ENCODE data around the gene ALDH3A1. TPM values are rescaled to one million over a fixed set of nuclear protein-coding genes. Genes with fewer than 3 reads are reported as not detected.

ALDH3A1 gene
- total and polyA plus RNA-seq, 2 of the 4 experiments (the other 2 are of a cell fraction) = not detected

DNA sequence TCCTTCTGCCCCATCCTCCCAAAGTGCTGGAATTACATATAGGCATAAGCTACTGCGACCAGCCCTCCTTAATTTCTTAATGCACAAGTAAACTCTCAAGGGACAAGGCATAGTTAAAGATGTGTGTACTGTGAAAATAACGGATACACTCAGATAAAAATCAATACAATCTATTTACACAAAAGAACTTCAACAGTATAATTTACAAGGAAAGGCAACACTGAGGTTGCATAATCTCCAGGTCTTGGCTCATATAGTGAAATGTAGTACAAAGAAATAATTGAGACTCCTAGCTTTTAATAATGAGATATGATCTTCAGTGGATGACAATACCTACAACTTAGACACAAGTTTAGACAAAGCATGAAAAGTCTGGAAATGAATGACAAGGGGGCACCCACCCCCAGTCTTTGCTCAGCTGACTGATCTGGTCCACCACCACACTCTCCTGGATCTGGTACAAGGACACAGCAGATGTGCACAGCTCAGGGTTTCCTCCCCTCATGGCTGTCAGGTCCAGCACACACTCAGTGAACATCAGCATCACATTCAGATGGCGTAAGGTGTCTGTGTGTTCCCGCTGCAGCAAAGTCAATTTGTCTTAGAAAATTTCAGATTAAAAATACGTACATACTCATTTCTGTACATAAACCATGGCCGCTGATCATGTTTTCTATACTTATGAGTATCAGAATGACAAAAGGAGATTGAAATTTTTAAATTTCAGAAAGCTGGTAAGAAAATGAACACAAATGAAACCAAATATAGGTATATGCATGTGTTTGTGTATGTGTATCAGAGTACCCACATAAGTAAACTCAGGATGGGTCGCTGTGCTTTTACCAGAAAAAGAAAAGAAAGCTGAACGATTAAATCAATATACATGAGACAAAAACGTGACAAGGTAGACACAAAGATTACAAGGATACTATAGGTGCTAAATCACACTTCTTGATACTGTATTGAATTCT is 33.7 kb upstream of the ALDH3A1 start:
- no peak overlapping the region for H2AK9ac ChIP-seq (replicated peaks; ENCODE audit: low read depth, low read length, poor library complexity)
- H2AK5ac ChIP-seq (ENCODE audit: low read depth, low read length) = no peak overlapping the region
- no peak overlapping the region for H3K4me2 ChIP-seq (ENCODE audit: low read depth, low read length)
- H3K79me1 ChIP-seq (ENCODE audit: low read depth in 1 of 2, low read length in 2 of 2) = no peaks in the 10 kb centered on the region
- H4K20me1 ChIP-seq (ENCODE audit: insufficient read depth, low read length) = no peaks in the 10 kb centered on the region
- H3K18ac ChIP-seq (ENCODE audit: low read depth, low read length) = no peak overlapping the region
- H3K23ac ChIP-seq (ENCODE audit: low read depth, low read length) = no peak overlapping the region
- in situ Hi-C loops (cut with MboI; ENCODE audit: low sequenced_read_pairs) (no loop called here), dilution Hi-C loops (cut with HindIII; ENCODE audit: low sequenced_read_pairs, unreplicated experiment) (no loop called here), intact Hi-C loops (cut with micrococcal nuclease) (no loop called here)
- POLR2A ChIA-PET (ENCODE audit: unreplicated experiment) = interaction anchor here (0.6 kb wide), 1 partner anchor 15 kb away, joined by 12 read pairs; no protein-coding TSS in a partner anchor
- no peak overlapping the region for H2BK15ac ChIP-seq (ENCODE audit: low read depth, low read length)
- no peaks in the 10 kb centered on the region; the same call in 1 of the 2 replicates for H3K9me1 ChIP-seq (ENCODE audit: insufficient read depth, low read length)
- no peak overlapping the region for H2BK5ac ChIP-seq (ENCODE audit: low read depth, low read length, poor library complexity, severe bottlenecking)
- no peak overlapping the region for H3K56ac ChIP-seq (ENCODE audit: extremely low read depth, insufficient read depth, low read length)
- no peaks in the 10 kb centered on the region for H3K9me3 ChIP-seq (ENCODE audit: control insufficient read depth, insufficient read depth, low read length)
- H3K4me1 ChIP-seq (ENCODE audit: control insufficient read depth, insufficient read depth, low read length) = no peaks in the 10 kb centered on the region
- H3K36me3 ChIP-seq (ENCODE audit: control insufficient read depth, insufficient read depth, low read length) = peaks cover 16% of the 10 kb centered on the region
- CTCF ChIA-PET = interaction anchor here (0.6 kb wide), 1 partner anchor 13 kb away, joined by 4 read pairs; no protein-coding TSS in a partner anchor
- no peak overlapping the region for H2BK20ac ChIP-seq (ENCODE audit: low read depth, low read length)
- no peaks in the 10 kb centered on the region for H3K27me3 ChIP-seq (ENCODE audit: control insufficient read depth, insufficient read depth, low read length)
- DNase-seq (no peak), ATAC-seq (ENCODE audit: low read depth) (no peak)
- no peak overlapping the region for H3K9ac ChIP-seq (ENCODE audit: low read depth, low read length)
- BruUV-seq (replicated peaks) = no TSS peak
- H3K27ac ChIP-seq (ENCODE audit: insufficient read depth, low read length) = no peak overlapping the region
- no peak overlapping the region for H4K8ac ChIP-seq (ENCODE audit: low read depth in 2 of 2, low read length in 2 of 2)
- no peak overlapping the region for H3K4ac ChIP-seq (ENCODE audit: low read depth, low read length)
- H3K4me3 ChIP-seq (ENCODE audit: insufficient read depth, low read depth, low read length) = no peak overlapping the region
- H3K14ac ChIP-seq (replicated peaks; ENCODE audit: low read depth, low read length) = no peak overlapping the region
- no CpG with 5 or more reads among the region's 9 CpGs for WGBS, 2 experiments (ENCODE audit: extremely low coverage in 2 of 2, insufficient read length in 1 of 2)
- H2AFZ ChIP-seq (replicated peaks; ENCODE audit: low read length, poor library complexity) = no peak overlapping the region
- no peak overlapping the region for H2BK120ac ChIP-seq (ENCODE audit: low read depth, low read length)
- H4K91ac ChIP-seq (ENCODE audit: insufficient read depth, low read depth, low read length) = no peak overlapping the region
- no peak overlapping the region for H4K5ac ChIP-seq (ENCODE audit: low read depth, low read length)
- TF ChIP-seq, protein P1, sequence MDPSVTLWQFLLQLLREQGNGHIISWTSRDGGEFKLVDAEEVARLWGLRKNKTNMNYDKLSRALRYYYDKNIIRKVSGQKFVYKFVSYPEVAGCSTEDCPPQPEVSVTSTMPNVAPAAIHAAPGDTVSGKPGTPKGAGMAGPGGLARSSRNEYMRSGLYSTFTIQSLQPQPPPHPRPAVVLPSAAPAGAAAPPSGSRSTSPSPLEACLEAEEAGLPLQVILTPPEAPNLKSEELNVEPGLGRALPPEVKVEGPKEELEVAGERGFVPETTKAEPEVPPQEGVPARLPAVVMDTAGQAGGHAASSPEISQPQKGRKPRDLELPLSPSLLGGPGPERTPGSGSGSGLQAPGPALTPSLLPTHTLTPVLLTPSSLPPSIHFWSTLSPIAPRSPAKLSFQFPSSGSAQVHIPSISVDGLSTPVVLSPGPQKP (IDR thresholded peaks at IDR 0.05; ENCODE audit: borderline replicate concordance, low read depth, low read length) = no peak
- TF ChIP-seq CEBPB (IDR thresholded peaks at IDR 0.05; ENCODE audit: low read depth, low read length) (no peak), BHLHE40 (IDR thresholded peaks at IDR 0.05; ENCODE audit: low read depth, low read length) (no peak), CHD1 (IDR thresholded peaks at IDR 0.05; ENCODE audit: low read depth, low read length) (no peak), MAFK (IDR thresholded peaks at IDR 0.05; ENCODE audit: low read depth, low read length) (no peak), MAZ (IDR thresholded peaks at IDR 0.05; ENCODE audit: borderline replicate concordance, low read depth, low read length) (no peak), MXI1 (IDR thresholded peaks at IDR 0.05; ENCODE audit: borderline replicate concordance, low read depth, low read length) (no peak), NFE2L2 (IDR thresholded peaks at IDR 0.05; ENCODE audit: low read depth, low read length) (no peak), SMC3 (IDR thresholded peaks at IDR 0.05; ENCODE audit: low read depth, low read length) (no peak), FOS (IDR thresholded peaks at IDR 0.05; ENCODE audit: low read depth, low read length) (no peak), RAD21 (IDR thresholded peaks at IDR 0.05; ENCODE audit: low read length) (no peak), POLR2A (IDR thresholded peaks at IDR 0.05; ENCODE audit: low read depth, low read length) (no peak), RFX5 (IDR thresholded peaks at IDR 0.05; ENCODE audit: low read depth, low read length) (no peak), RCOR1 (IDR thresholded peaks at IDR 0.05; ENCODE audit: insufficient replicate concordance, low read length) (no peak)
- TF ChIP-seq, protein P2, sequence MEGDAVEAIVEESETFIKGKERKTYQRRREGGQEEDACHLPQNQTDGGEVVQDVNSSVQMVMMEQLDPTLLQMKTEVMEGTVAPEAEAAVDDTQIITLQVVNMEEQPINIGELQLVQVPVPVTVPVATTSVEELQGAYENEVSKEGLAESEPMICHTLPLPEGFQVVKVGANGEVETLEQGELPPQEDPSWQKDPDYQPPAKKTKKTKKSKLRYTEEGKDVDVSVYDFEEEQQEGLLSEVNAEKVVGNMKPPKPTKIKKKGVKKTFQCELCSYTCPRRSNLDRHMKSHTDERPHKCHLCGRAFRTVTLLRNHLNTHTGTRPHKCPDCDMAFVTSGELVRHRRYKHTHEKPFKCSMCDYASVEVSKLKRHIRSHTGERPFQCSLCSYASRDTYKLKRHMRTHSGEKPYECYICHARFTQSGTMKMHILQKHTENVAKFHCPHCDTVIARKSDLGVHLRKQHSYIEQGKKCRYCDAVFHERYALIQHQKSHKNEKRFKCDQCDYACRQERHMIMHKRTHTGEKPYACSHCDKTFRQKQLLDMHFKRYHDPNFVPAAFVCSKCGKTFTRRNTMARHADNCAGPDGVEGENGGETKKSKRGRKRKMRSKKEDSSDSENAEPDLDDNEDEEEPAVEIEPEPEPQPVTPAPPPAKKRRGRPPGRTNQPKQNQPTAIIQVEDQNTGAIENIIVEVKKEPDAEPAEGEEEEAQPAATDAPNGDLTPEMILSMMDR (conservative IDR thresholded peaks at IDR 0.05; ENCODE audit: low read depth, low read length) = no peak
